WTC11 (cell line): ENCODE measurements around the gene ZNF41. TPM values are rescaled to one million over a fixed set of nuclear protein-coding genes. Genes with fewer than 3 reads are reported as not detected.

Source experiments
- ATAC-seq: fragments of 200-7000 bp; cut with Tn5 transposase; 2 replicates; pipeline ENCODE4 v1.10.0; 2021; ENCODE audit warnings: mild to moderate bottlenecking, moderate library complexity
- CTCF ChIA-PET: fragments of 300-600 bp; sonication (Branson Sonifier 250); formaldehyde crosslinking; loops from one replicate; lab custom pipeline; 2021; ENCODE audit warnings: antibody characterized with exemption; lab: Charles Lee
- POLR2A ChIA-PET: fragments of 350-600 bp; sonication (Branson Sonifier 250); formaldehyde crosslinking; loops from one replicate; lab custom pipeline; 2021; ENCODE audit warnings: antibody characterized with exemption; lab: Charles Lee
- DNase-seq: peaks from one replicate; pipeline ENCODE4 v3.0.0; 2021; ENCODE audit warnings: low spot score
- H3K27ac Mint-ChIP-seq: 2 replicates; pipeline ENCODE4 v1.8.0; 2021; ENCODE audit warnings: mixed read lengths
- H3K27me3 Mint-ChIP-seq: 2 replicates; pipeline ENCODE4 v1.8.0; 2021; ENCODE audit warnings: low read depth, mild to moderate bottlenecking, moderate library complexity, mixed read lengths
- H3K36me3 Mint-ChIP-seq: 2 replicates; pipeline ENCODE4 v1.8.0; 2021; ENCODE audit warnings: mixed read lengths
- H3K4me1 Mint-ChIP-seq: 2 replicates; pipeline ENCODE4 v1.8.0; 2022; ENCODE audit warnings: mixed read lengths
- H3K4me3 Mint-ChIP-seq: 2 replicates; pipeline ENCODE4 v1.8.0; 2021; ENCODE audit warnings: mild to moderate bottlenecking, moderate library complexity, mixed read lengths
- H3K9me3 Mint-ChIP-seq: 2 replicates; pipeline ENCODE4 v1.8.0; 2021; ENCODE audit warnings: mixed read lengths
- ARID4B ChIP-seq: sonication (generic); formaldehyde crosslinking; IDR thresholded peaks from 2 replicates; pipeline ENCODE4 v1.8.0; 2023; ENCODE audit warnings: missing genetic modification reagents, mild to moderate bottlenecking, borderline replicate concordance
- ATF2 ChIP-seq: sonication (generic); formaldehyde crosslinking; IDR thresholded peaks from 2 replicates; pipeline ENCODE4 v1.8.1; 2022; ENCODE audit warnings: low read depth, missing genetic modification reagents, borderline replicate concordance
- ATF6 ChIP-seq: sonication (generic); formaldehyde crosslinking; IDR thresholded peaks from 2 replicates; pipeline ENCODE4 v1.8.1; 2023; ENCODE audit warnings: mild to moderate bottlenecking, missing genetic modification reagents
- CDX4 ChIP-seq: fragments of 250-450 bp; sonication (Bioruptor Pico); IDR thresholded peaks from 2 replicates; pipeline ENCODE4 v1.9.0; 2021; ENCODE audit warnings: moderate library complexity, mild to moderate bottlenecking, inconsistent platforms, borderline replicate concordance
- EMX1 ChIP-seq: fragments of 250-450 bp; sonication (Bioruptor Pico); IDR thresholded peaks from 2 replicates; pipeline ENCODE4 v1.8.0; 2021; ENCODE audit warnings: mild to moderate bottlenecking
- ERG ChIP-seq: fragments of 250-450 bp; sonication (Bioruptor Pico); IDR thresholded peaks from 2 replicates; pipeline ENCODE4 v1.8.0; 2021; ENCODE audit warnings: mild to moderate bottlenecking
- HMGXB4 ChIP-seq: sonication (generic); formaldehyde crosslinking; IDR thresholded peaks from 2 replicates; pipeline ENCODE4 v1.8.1; 2023; ENCODE audit warnings: mild to moderate bottlenecking, moderate library complexity, missing genetic modification reagents
- NFATC4 ChIP-seq: fragments of 250-450 bp; sonication (Bioruptor Pico); IDR thresholded peaks from 2 replicates; pipeline ENCODE4 v1.9.0; 2021; ENCODE audit warnings: mild to moderate bottlenecking
- NR1H2 ChIP-seq: sonication (generic); formaldehyde crosslinking; IDR thresholded peaks from 2 replicates; pipeline ENCODE4 v1.9.0; 2021; ENCODE audit warnings: mild to moderate bottlenecking, moderate library complexity, missing genetic modification reagents
- STAT6 ChIP-seq: sonication (generic); formaldehyde crosslinking; conservative IDR thresholded peaks from 2 replicates; pipeline ENCODE4 v1.8.1; 2023; ENCODE audit warnings: mild to moderate bottlenecking, low read depth, missing genetic modification reagents, moderate library complexity
- TCF7 ChIP-seq: sonication (generic); formaldehyde crosslinking; IDR thresholded peaks from 2 replicates; pipeline ENCODE4 v1.8.0; 2022; ENCODE audit warnings: mild to moderate bottlenecking, low read depth, missing genetic modification reagents, moderate library complexity
- TEAD1 ChIP-seq: sonication (generic); formaldehyde crosslinking; IDR thresholded peaks from 2 replicates; pipeline ENCODE4 v1.8.0; 2022; ENCODE audit warnings: mild to moderate bottlenecking, missing genetic modification reagents
- USF1 ChIP-seq: sonication (generic); formaldehyde crosslinking; IDR thresholded peaks from 2 replicates; pipeline ENCODE4 v1.8.0; 2022; ENCODE audit warnings: mild to moderate bottlenecking, missing genetic modification reagents
- ZBTB21 ChIP-seq: sonication (generic); formaldehyde crosslinking; IDR thresholded peaks from 2 replicates; pipeline ENCODE4 v1.8.1; 2023; ENCODE audit warnings: mild to moderate bottlenecking, missing genetic modification reagents, borderline replicate concordance
- ZNF263 ChIP-seq: sonication (generic); formaldehyde crosslinking; IDR thresholded peaks from 2 replicates; pipeline ENCODE4 v1.8.1; 2022; ENCODE audit warnings: low read depth, mild to moderate bottlenecking, moderate library complexity, missing genetic modification reagents
- total RNA-seq: library from RNA; stranded (reverse); gene quantifications from 3 replicates; pipeline ENCODE4 v1.2.3, GENCODE V29; 2021

The ZNF41 gene
- total RNA-seq, 1 experiment from 2014 or later, result 4.9 TPM

GRCh38 chrX:47483306-47484268 lies 565 bp upstream of the ZNF41 start (continued):
- TF ChIP-seq ARID4B (CRISPR knock-in tag) (no peak), HMGXB4 (CRISPR knock-in tag) (no peak), NFATC4 (CRISPR knock-in tag) (no peak), EMX1 (no peak), USF1 (CRISPR knock-in tag) (no peak), NR1H2 (CRISPR knock-in tag) (no peak), ATF6 (CRISPR knock-in tag) (no peak), ATF2 (CRISPR knock-in tag) (no peak), TCF7 (CRISPR knock-in tag) (no peak)
- TF ChIP-seq, all 79 proteins: peak for 0

- Mint-ChIP-seq H3K4me3 (peak overlapping the region; percentile 73), H3K36me3 (no peaks in the 10 kb centered on the region), H3K27me3 (no peaks in the 10 kb centered on the region), H3K9me3 (no peaks in the 10 kb centered on the region), H3K27ac (peak overlapping the region; percentile 1; the same call in 1 of the 2 replicates), H3K4me1 (peaks cover 25% of the 10 kb centered on the region)
- ATAC-seq, result no peak; the same call in 1 of the 2 replicates
- DNase-seq, result no peak
- ChIA-PET CTCF (interaction anchor here (1.0 kb wide), 1 partner anchor 42 kb away, joined by 4 read pairs; no protein-coding TSS in a partner anchor), POLR2A (interaction anchor here (0.7 kb wide), 1 partner anchor 337 kb away, joined by 3 read pairs; the partner anchor contains the start of genes NDUFB11 and RBM10)
- TF ChIP-seq ZNF263 (CRISPR knock-in tag) (no peak), ERG (CRISPR knock-in tag) (no peak), ZBTB21 (CRISPR knock-in tag) (no peak), STAT6 (CRISPR knock-in tag) (no peak), TEAD1 (CRISPR knock-in tag) (no peak), CDX4 (CRISPR knock-in tag) (no peak)
These were observed 934 bp downstream of the ZNF41 start for GRCh38 chrX:47482065-47482511.
